Testis (tissue), 3 donors: ENCODE results near the gene DGUOK. TPM values are rescaled to one million over a fixed set of nuclear protein-coding genes. Genes with fewer than 3 reads are reported as not detected.

ENCODE experiments used
- DNase-seq: peaks from one replicate; pipeline ENCODE4 v3.0.0-alpha.2; 2019
- H3K27ac ChIP-seq, 2 donors: fragments of 200-600 bp; sonication (generic); one replicate each; pipeline ENCODE4 v1.5.1; 2019
- H3K27me3 ChIP-seq: fragments of 200-600 bp; sonication (generic); one replicate; pipeline ENCODE4 v1.5.1; 2019
- H3K36me3 ChIP-seq: fragments of 200-600 bp; sonication (generic); one replicate; pipeline ENCODE4 v1.5.1; 2017; ENCODE audit warnings: low read depth; ENCODE audit errors: missing control alignments
- H3K4me1 ChIP-seq: fragments of 200-600 bp; sonication (generic); one replicate; pipeline ENCODE4 v1.5.1; 2019
- H3K4me3 ChIP-seq, 2 donors: fragments of 200-600 bp; sonication (generic); one replicate each; pipeline ENCODE4 v1.5.1; 2017 to 2019
- H3K9me3 ChIP-seq: fragments of 200-600 bp; sonication (generic); one replicate; pipeline ENCODE4 v1.5.1; 2017
- POLR2A ChIP-seq: fragments of 450-650 bp; IDR thresholded peaks from one replicate; pipeline ENCODE4 v1.6.1; 2017; ENCODE audit warnings: antibody characterized with exemption, mild to moderate bottlenecking, moderate library complexity
- WGBS, 2 donors: methylation state at CpG; one replicate each; pipeline ENCODE4 v1.1.5; 2018; 5-methylcytosine and 5-hydroxymethylcytosine counted together
- intact Hi-C: fragments of 100-400 bp; cut with DNase I; formaldehyde crosslinking; loops from one replicate; pipeline ENCODE4 v1.15.1; 2023; ENCODE audit warnings: low total_unique reads
- polyA plus RNA-seq: library from polyadenylated mRNA; stranded (reverse); fragments of 350-450 nt; fragmentation: Illumina TruSeq; extraction: RNeasy Lipid Tissue Mini Kit (QIAGEN cat#74804); gene quantifications from one replicate; pipeline ENCODE4 v1.2.3, GENCODE V29; 2014; ENCODE audit warnings: low read depth, low replicate concordance; ENCODE audit not compliant: insufficient read depth
- total RNA-seq, 2 donors: library from RNA; depleted of rRNA; stranded (reverse); fragments of >200 nt; gene quantifications; one replicate each; pipeline ENCODE4 v1.2.3, GENCODE V29; 2016
- TF ChIP-seq, protein P1 (sequence below), 3 experiments: fragments of 450-650 bp in 2 of 3; fragments of 200-600 bp in 1 of 3; sonication (generic) in 1 of 3; IDR thresholded peaks; one replicate each; pipeline ENCODE4 v1.5.1; 2016 to 2019; ENCODE audit warnings: antibody characterized with exemption in 3 of 3, mild to moderate bottlenecking in 2 of 3, moderate library complexity in 1 of 3

The DGUOK gene
- total and polyA plus RNA-seq, 3 donors from 2014 or later = 87.7 to 93.9 (median 91.0) TPM

- intact Hi-C loops = no loop called here
Measured at GRCh38 chr2:73910873-73911547, 15.7 kb upstream of the DGUOK start.

DNA sequence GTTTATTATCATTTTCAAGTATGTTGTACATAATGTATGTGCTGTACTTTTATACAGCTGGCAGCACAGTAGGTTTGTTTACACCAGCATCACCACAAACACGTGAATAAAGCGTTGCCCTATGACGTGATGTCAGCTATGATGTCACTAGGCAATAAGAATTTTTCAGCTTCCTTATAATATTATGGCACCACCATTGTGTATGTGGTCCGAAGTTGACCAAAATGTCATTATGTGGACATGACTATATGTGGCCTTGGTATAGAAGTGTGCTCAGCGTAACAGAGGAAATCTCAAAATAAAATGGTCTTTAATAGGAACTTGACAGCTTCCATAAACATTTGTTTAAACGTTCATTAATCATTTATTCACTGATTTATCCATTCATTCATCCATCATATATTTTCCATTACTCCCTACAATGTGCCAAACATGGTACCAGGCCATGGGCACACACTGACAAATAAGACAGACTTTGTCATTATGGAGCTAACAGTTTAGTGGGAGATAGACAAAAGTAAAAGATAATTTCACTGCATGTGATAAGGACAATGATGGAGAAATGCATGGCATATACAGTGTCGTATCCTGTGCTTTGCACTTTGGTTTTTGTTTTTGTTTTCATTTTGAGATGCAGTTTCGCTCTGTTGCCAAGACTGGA is 15.0 kb upstream of the DGUOK start:
- no peak for DNase-seq
- TF ChIP-seq, protein P1, sequence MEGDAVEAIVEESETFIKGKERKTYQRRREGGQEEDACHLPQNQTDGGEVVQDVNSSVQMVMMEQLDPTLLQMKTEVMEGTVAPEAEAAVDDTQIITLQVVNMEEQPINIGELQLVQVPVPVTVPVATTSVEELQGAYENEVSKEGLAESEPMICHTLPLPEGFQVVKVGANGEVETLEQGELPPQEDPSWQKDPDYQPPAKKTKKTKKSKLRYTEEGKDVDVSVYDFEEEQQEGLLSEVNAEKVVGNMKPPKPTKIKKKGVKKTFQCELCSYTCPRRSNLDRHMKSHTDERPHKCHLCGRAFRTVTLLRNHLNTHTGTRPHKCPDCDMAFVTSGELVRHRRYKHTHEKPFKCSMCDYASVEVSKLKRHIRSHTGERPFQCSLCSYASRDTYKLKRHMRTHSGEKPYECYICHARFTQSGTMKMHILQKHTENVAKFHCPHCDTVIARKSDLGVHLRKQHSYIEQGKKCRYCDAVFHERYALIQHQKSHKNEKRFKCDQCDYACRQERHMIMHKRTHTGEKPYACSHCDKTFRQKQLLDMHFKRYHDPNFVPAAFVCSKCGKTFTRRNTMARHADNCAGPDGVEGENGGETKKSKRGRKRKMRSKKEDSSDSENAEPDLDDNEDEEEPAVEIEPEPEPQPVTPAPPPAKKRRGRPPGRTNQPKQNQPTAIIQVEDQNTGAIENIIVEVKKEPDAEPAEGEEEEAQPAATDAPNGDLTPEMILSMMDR (IDR thresholded peaks at IDR 0.05) = no peak
- no peak for TF ChIP-seq POLR2A
- intact Hi-C loops = no loop called here
- Histone ChIP-seq H3K4me1 (no peaks in the 10 kb centered on the region), H3K27me3 (no peaks in the 10 kb centered on the region), H3K4me3 (no peak overlapping the region), H3K9me3 (no peaks in the 10 kb centered on the region), H3K27ac (no peak overlapping the region), H3K36me3 (no peaks in the 10 kb centered on the region)
- 89 to 91% methylated on average over 8 of the region's 8 CpGs for WGBS, 2 donors

More at GRCh38 chr2:73910873-73911547, 15.7 kb upstream of the DGUOK start:
- DNase-seq = no peak
- Histone ChIP-seq H3K27me3 (no peaks in the 10 kb centered on the region), H3K36me3 (no peaks in the 10 kb centered on the region), H3K9me3 (no peaks in the 10 kb centered on the region), H3K4me1 (no peaks in the 10 kb centered on the region), H3K27ac (no peak overlapping the region), H3K4me3 (no peak overlapping the region)
- WGBS, 2 donors = 75% methylated on average over 6 of the region's 6 CpGs
- TF ChIP-seq, protein P1 (IDR thresholded peaks at IDR 0.05) = no peak
- no peak for TF ChIP-seq POLR2A

DNA sequence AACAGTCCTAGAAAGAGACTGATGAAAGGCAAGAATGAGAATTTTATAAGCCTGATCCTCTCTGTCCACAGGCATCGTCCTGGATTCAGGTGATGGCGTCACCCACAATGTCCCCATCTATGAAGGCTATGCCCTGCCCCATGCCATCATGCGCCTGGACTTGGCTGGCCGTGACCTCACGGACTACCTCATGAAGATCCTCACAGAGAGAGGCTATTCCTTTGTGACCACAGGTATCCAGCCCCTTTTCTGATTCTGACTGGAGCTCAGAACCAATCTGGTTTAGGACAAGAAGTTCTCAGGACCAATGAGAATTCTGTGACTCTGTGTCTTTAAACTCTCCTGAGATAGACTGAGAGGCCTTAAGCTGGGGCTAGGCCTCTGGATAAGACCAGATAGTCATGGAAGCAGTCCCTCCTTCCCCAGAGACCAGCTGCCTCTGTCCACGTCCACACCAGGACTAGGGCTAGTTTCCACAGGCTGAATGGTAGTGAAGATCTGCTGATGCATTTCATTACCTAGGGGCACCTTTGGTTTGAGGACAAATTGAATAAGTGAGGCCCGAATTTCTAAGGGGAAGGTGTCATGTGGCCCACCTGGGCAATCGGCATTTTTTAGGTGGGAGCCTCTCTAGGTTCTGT is 13.1 kb upstream of the DGUOK start:
- no peak overlapping the region for H3K27ac ChIP-seq
- no peaks in the 10 kb centered on the region for H3K9me3 ChIP-seq
- no peaks in the 10 kb centered on the region for H3K27me3 ChIP-seq
- no peaks in the 10 kb centered on the region for H3K4me1 ChIP-seq
- intact Hi-C loops = no loop called here
- WGBS, 2 donors = 92 to 95% methylated on average over 7 to 8 of the region's 8 CpGs
- TF ChIP-seq POLR2A = no peak
- TF ChIP-seq, protein P1 (IDR thresholded peaks at IDR 0.05) = no peak
- no peaks in the 10 kb centered on the region for H3K36me3 ChIP-seq
- no peak for DNase-seq
- H3K4me3 ChIP-seq = no peak overlapping the region

DNA sequence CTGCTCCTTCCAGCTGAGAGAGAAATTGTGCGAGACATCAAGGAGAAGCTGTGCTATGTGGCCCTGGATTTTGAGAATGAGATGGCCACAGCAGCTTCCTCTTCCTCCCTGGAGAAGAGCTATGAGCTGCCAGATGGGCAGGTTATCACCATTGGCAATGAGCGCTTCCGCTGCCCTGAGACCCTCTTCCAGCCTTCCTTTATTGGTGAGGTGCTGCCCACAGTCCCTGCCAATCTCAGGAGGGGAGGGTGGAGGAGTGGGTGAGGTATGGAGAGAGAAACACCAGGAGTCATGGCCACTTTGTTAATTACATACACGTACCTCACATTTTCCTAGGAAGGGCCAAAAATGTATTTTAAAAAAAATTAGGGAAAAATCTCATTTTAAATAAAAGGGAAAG is 12.0 kb upstream of the DGUOK start:
- no peak for DNase-seq
- no peak for TF ChIP-seq POLR2A

GRCh38 chr2:73915437-73915993 is 11.2 kb upstream of the DGUOK start:
- WGBS, 2 donors = 89 to 96% methylated on average over 5 of the region's 5 CpGs
- Histone ChIP-seq H3K27ac (no peak overlapping the region), H3K27me3 (no peaks in the 10 kb centered on the region), H3K9me3 (no peaks in the 10 kb centered on the region), H3K4me3 (no peak overlapping the region), H3K4me1 (no peaks in the 10 kb centered on the region), H3K36me3 (no peaks in the 10 kb centered on the region)
- TF ChIP-seq POLR2A = no peak
- TF ChIP-seq, protein P1 (IDR thresholded peaks at IDR 0.05) = no peak
- intact Hi-C loops = no loop called here
- DNase-seq = no peak

More for the DNA sequence above, 12.0 kb upstream of the DGUOK start:
- no peak overlapping the region for H3K4me3 ChIP-seq
- no peaks in the 10 kb centered on the region for H3K4me1 ChIP-seq
- H3K27ac ChIP-seq = no peak overlapping the region
- H3K36me3 ChIP-seq = no peaks in the 10 kb centered on the region
- H3K9me3 ChIP-seq = no peaks in the 10 kb centered on the region
- no peaks in the 10 kb centered on the region for H3K27me3 ChIP-seq
- intact Hi-C loops = no loop called here
- 83 to 90% methylated on average over 4 of the region's 4 CpGs for WGBS, 2 donors
